ENCODE results near the gene LSM14B.

Gene LSM14B

DNA sequence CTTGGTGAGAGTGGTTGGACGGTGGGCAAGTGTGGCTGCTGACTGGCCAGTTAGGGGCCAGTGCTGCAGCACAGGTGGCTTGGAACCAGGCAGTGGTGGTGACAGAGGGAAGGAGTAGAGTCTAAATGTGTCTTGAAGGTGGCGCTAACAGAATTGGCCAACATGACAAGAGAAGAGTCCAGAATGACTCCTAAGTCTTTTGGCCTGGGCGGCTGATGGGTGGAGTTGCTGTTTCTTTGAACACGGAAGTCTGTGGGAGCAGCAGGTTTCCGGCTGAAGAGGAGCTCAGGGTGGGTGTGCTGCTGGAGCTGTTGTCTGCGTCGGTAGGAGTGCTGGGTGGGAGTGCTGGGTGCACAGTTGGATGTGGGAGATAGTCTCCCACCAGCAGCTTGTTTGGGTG, 10.1 kb downstream of the LSM14B start:
- Histone ChIP-seq H3K36me3 (ENCODE audit: insufficient read depth, low read length) (peaks cover 99% of the 10 kb centered on the region), H3K4me2 (ENCODE audit: low read length) (no peak overlapping the region)

DNA sequence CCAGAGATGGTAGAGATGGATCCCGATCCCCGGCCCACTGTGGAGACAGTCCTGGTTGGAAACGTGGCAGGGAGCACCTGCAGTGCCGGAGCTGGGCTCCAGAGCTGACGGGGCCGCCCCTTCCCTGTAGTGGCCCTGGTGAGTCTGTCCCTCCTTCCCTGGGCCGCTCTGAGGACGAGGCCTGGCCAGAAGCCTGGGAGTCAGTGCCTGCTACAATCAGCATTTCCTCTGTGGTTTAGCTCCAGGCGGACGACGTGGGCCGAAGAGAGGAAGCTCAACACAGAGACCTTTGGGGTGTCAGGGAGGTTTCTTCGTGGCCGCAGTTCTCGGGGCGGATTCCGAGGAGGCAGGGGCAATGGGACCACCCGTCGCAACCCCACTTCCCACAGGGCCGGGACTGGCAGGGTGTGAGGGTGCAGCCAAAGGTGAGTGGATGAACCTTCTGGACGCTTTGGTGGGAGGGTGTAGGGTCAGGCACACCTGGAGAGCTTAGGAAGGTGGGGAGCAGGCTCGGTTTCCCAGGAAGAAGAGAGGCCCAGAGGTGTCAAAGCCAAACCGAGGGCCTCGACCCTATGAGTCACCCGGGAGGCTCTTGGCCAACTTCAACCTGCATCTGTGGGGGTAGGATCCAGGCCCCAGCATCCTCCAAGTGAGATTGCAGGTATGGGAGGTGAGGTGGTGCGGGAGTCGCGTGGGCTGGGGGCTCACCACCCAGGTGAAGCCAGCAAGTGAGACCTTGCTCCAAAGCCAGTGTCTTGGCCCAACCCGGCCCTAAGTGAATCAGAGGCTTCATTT, 11.0 kb downstream of the LSM14B start:
- H3K9me2 ChIP-seq (ENCODE audit: low read depth, low read length): no peaks in the 10 kb centered on the region
- peaks cover 6% of the 10 kb centered on the region; the same call in 1 of the 2 replicates for H3F3A ChIP-seq (ENCODE audit: insufficient read depth, low read length)
- no peak overlapping the region for H3K4me2 ChIP-seq (ENCODE audit: low read length)
- TF ChIP-seq, protein P1, sequence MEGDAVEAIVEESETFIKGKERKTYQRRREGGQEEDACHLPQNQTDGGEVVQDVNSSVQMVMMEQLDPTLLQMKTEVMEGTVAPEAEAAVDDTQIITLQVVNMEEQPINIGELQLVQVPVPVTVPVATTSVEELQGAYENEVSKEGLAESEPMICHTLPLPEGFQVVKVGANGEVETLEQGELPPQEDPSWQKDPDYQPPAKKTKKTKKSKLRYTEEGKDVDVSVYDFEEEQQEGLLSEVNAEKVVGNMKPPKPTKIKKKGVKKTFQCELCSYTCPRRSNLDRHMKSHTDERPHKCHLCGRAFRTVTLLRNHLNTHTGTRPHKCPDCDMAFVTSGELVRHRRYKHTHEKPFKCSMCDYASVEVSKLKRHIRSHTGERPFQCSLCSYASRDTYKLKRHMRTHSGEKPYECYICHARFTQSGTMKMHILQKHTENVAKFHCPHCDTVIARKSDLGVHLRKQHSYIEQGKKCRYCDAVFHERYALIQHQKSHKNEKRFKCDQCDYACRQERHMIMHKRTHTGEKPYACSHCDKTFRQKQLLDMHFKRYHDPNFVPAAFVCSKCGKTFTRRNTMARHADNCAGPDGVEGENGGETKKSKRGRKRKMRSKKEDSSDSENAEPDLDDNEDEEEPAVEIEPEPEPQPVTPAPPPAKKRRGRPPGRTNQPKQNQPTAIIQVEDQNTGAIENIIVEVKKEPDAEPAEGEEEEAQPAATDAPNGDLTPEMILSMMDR (IDR thresholded peaks at IDR 0.05; ENCODE audit: low read length): no peak
- no peak for TF ChIP-seq EZH2 (IDR thresholded peaks at IDR 0.05; ENCODE audit: borderline replicate concordance, low read length)
- no peak overlapping the region for H2AFZ ChIP-seq (ENCODE audit: low read length)
- peaks cover 17% of the 10 kb centered on the region for H3K4me1 ChIP-seq (ENCODE audit: insufficient read depth, low read length, severe bottlenecking)
- no peak overlapping the region for H3K27ac ChIP-seq (ENCODE audit: low read depth, low read length, poor library complexity, severe bottlenecking)
- H4K20me1 ChIP-seq (ENCODE audit: insufficient read depth, low read length): no peaks in the 10 kb centered on the region
- peaks cover 99% of the 10 kb centered on the region for H3K36me3 ChIP-seq (ENCODE audit: insufficient read depth, low read length)
- no peaks in the 10 kb centered on the region for H3K9me3 ChIP-seq (ENCODE audit: low read length)
- no peaks in the 10 kb centered on the region for H3K79me2 ChIP-seq (ENCODE audit: insufficient read depth, low read length)
- no peaks in the 10 kb centered on the region for H3K27me3 ChIP-seq (ENCODE audit: insufficient read depth, low read length)
- H3K4me3 ChIP-seq (ENCODE audit: low read depth, low read length, poor library complexity, severe bottlenecking): no peak overlapping the region
- no peak overlapping the region for H3K9ac ChIP-seq (ENCODE audit: low read length)

More for the DNA sequence above, 10.1 kb downstream of the LSM14B start:
- Histone ChIP-seq H3K9ac (ENCODE audit: low read length) (no peak overlapping the region), H3K27me3 (ENCODE audit: insufficient read depth, low read length) (no peaks in the 10 kb centered on the region), H3K79me2 (ENCODE audit: insufficient read depth, low read length) (no peaks in the 10 kb centered on the region), H3K4me3 (ENCODE audit: low read depth, low read length, poor library complexity, severe bottlenecking) (no peak overlapping the region), H3K27ac (ENCODE audit: low read depth, low read length, poor library complexity, severe bottlenecking) (no peak overlapping the region), H3K4me1 (ENCODE audit: insufficient read depth, low read length, severe bottlenecking) (peaks cover 17% of the 10 kb centered on the region), H3F3A (ENCODE audit: insufficient read depth, low read length) (peaks cover 6% of the 10 kb centered on the region; the same call in 1 of the 2 replicates), H3K9me2 (ENCODE audit: low read depth, low read length) (no peaks in the 10 kb centered on the region), H4K20me1 (ENCODE audit: insufficient read depth, low read length) (no peaks in the 10 kb centered on the region), H2AFZ (ENCODE audit: low read length) (no peak overlapping the region), H3K9me3 (ENCODE audit: low read length) (no peaks in the 10 kb centered on the region)
- TF ChIP-seq, protein P1 (IDR thresholded peaks at IDR 0.05; ENCODE audit: low read length): no peak
- no peak for TF ChIP-seq EZH2 (IDR thresholded peaks at IDR 0.05; ENCODE audit: borderline replicate concordance, low read length)

DNA sequence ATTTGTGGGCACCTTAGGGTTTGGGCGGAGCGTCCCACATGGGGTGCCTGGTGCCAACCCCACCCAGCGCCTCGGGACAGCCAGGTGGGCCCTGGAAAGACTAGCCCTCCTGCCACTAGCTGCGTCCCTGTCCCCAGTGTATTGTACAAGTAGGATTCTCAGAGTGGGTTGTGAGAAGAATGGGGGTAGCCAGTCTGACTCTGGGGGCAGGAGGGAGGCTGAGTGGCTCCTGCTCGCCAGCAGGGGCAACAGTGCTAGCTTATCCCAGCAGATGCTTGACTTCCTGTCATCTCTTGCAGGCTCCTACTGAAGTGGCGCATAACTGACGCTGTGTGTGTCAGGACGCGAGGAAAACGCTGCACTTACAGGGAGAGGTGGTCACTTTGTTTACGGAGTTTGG, 11.6 kb downstream of the LSM14B start:
- no peak overlapping the region for H3K4me2 ChIP-seq (ENCODE audit: low read length)
- H3K9me3 ChIP-seq (ENCODE audit: low read length): no peaks in the 10 kb centered on the region
- peaks cover 14% of the 10 kb centered on the region for H3K4me1 ChIP-seq (ENCODE audit: insufficient read depth, low read length, severe bottlenecking)
- no peaks in the 10 kb centered on the region for H3K9me2 ChIP-seq (ENCODE audit: low read depth, low read length)
- no peaks in the 10 kb centered on the region for H3K79me2 ChIP-seq (ENCODE audit: insufficient read depth, low read length)
- H3K27ac ChIP-seq (ENCODE audit: low read depth, low read length, poor library complexity, severe bottlenecking): peak overlapping the region; percentile 27
- H2AFZ ChIP-seq (ENCODE audit: low read length): no peak overlapping the region
- H3F3A ChIP-seq (ENCODE audit: insufficient read depth, low read length): peaks cover 6% of the 10 kb centered on the region; the same call in 1 of the 2 replicates
- H3K27me3 ChIP-seq (ENCODE audit: insufficient read depth, low read length): no peaks in the 10 kb centered on the region
- H3K36me3 ChIP-seq (ENCODE audit: insufficient read depth, low read length): peaks cover 99% of the 10 kb centered on the region
- TF ChIP-seq, protein P1 (IDR thresholded peaks at IDR 0.05; ENCODE audit: low read length): 0 out of 2 replicates have a peak, but pooled peaks have one; percentile 25
- TF ChIP-seq EZH2 (IDR thresholded peaks at IDR 0.05; ENCODE audit: borderline replicate concordance, low read length): no peak
- H3K4me3 ChIP-seq (ENCODE audit: low read depth, low read length, poor library complexity, severe bottlenecking): no peak overlapping the region
- H4K20me1 ChIP-seq (ENCODE audit: insufficient read depth, low read length): no peaks in the 10 kb centered on the region
- H3K9ac ChIP-seq (ENCODE audit: low read length): no peak overlapping the region

Measured in OCI-LY1 (cell line).